PC-3 (cell line): ENCODE data around the gene TLDC2.

Experiments
- EZH2 ChIP-seq: fragments of 300-600 bp; sonication (generic); IDR thresholded peaks from one replicate; pipeline ENCODE4 v1.6.1; 2017; ENCODE audit warnings: antibody characterized with exemption, mild to moderate bottlenecking, low read length; ENCODE audit not compliant: unreplicated experiment
- EZH2phosphoT487 ChIP-seq: fragments of 300-600 bp; sonication (generic); IDR thresholded peaks from 2 replicates; pipeline ENCODE4 v1.6.1; 2018; ENCODE audit warnings: mild to moderate bottlenecking, antibody characterized with exemption, low read length, borderline replicate concordance
- TF ChIP-seq, protein P1 (sequence below): fragments of 300-600 bp; sonication (generic); conservative IDR thresholded peaks from 2 replicates; pipeline ENCODE4 v1.5.1; 2017; ENCODE audit warnings: antibody characterized with exemption, low read depth, mild to moderate bottlenecking, low read length

DNA sequence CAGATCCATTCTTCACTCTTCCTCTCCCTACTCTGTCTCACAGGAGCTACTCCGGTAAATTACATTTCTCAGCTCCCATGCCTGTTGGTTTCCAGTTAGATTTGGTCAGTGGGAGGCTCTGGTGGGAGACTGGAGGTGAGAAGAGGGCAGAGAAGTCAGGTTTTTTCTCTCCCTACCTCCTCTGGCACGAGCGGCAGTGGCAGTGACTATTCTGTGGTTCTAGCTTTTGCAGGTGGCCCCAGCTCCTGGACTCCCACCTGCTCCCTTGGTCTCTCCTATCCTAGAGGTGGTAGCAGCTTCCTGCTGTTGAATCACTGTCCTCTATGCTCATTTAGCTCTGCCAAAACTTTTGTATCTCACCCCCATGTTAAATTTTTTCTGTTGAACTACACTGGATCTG lies 17.9 kb downstream of the TLDC2 start:
- TF ChIP-seq, protein P1, sequence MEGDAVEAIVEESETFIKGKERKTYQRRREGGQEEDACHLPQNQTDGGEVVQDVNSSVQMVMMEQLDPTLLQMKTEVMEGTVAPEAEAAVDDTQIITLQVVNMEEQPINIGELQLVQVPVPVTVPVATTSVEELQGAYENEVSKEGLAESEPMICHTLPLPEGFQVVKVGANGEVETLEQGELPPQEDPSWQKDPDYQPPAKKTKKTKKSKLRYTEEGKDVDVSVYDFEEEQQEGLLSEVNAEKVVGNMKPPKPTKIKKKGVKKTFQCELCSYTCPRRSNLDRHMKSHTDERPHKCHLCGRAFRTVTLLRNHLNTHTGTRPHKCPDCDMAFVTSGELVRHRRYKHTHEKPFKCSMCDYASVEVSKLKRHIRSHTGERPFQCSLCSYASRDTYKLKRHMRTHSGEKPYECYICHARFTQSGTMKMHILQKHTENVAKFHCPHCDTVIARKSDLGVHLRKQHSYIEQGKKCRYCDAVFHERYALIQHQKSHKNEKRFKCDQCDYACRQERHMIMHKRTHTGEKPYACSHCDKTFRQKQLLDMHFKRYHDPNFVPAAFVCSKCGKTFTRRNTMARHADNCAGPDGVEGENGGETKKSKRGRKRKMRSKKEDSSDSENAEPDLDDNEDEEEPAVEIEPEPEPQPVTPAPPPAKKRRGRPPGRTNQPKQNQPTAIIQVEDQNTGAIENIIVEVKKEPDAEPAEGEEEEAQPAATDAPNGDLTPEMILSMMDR: no peak
- TF ChIP-seq EZH2phosphoT487: no peak
- TF ChIP-seq EZH2: no peak
